Lower leg skin (tissue), 3 donors: ENCODE measurements around the gene PRDM16.

Experiments
- POLR2A ChIP-seq, 2 donors: fragments of 450-650 bp; IDR thresholded peaks; one replicate each; pipeline ENCODE4 v1.6.1; 2016 to 2017; ENCODE audit warnings: antibody characterized with exemption in 2 of 2, mild to moderate bottlenecking in 1 of 2, moderate library complexity in 1 of 2
- TF ChIP-seq, protein P1 (sequence below), 3 donors: fragments of 450-650 bp; IDR thresholded peaks; one replicate each; pipeline ENCODE4 v1.5.1; 2016; ENCODE audit warnings: antibody characterized with exemption in 3 of 3, mild to moderate bottlenecking in 3 of 3, moderate library complexity in 2 of 3

DNA sequence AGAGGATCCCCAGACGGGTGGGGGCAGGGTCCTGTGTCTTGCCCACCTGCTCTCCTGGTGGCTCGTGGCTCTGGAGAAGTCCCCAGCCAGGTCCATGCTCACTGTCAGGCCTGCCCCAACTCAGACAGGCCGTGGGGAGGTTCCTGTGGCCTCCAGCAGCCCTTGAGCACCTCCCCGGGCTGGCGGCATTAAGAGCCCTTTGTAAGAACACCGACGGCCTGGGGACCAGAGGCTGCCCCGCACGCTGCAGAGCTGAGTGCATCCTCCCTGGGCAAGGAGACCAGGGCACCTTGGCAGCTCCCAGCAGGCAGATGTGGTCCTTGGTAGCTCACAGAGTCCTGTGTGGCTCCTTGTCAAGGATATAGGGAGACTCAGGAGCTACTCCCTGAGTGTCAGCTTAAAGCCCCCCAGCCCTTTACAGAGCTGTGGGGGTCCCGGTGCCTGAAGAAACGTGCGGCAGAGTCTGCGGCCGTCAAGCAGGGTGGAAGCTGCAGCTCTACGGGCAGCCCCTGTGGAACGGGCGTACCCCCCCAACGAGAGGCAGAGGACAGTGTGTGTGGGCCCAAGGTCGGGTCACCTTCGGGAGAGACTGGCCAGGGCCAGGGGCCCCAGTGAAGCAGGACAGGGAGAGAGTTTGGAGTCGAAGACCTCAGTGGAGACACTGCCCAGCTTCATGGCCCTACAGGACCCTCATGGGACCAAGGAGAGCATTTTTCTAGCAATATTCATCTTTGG lies 118.6 kb downstream of the PRDM16 start:
- TF ChIP-seq, protein P1, sequence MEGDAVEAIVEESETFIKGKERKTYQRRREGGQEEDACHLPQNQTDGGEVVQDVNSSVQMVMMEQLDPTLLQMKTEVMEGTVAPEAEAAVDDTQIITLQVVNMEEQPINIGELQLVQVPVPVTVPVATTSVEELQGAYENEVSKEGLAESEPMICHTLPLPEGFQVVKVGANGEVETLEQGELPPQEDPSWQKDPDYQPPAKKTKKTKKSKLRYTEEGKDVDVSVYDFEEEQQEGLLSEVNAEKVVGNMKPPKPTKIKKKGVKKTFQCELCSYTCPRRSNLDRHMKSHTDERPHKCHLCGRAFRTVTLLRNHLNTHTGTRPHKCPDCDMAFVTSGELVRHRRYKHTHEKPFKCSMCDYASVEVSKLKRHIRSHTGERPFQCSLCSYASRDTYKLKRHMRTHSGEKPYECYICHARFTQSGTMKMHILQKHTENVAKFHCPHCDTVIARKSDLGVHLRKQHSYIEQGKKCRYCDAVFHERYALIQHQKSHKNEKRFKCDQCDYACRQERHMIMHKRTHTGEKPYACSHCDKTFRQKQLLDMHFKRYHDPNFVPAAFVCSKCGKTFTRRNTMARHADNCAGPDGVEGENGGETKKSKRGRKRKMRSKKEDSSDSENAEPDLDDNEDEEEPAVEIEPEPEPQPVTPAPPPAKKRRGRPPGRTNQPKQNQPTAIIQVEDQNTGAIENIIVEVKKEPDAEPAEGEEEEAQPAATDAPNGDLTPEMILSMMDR (IDR thresholded peaks at IDR 0.05): no peak
- TF ChIP-seq POLR2A (IDR thresholded peaks at IDR 0.05): no peak
